IPS-NIHi7 (cell line): ENCODE measurements around the gene NPY2R.

Source experiments
- DNase-seq: peaks from one replicate; pipeline ENCODE4 v3.0.0; 2012; ENCODE audit warnings: mixed read lengths; ENCODE audit errors: extremely low spot score

NPY2R gene

GRCh38 chr4:155249016-155249566 lies 40.7 kb downstream of the NPY2R start:
- no peak for DNase-seq

GRCh38 chr4:155252327-155252726 lies 43.9 kb downstream of the NPY2R start:
- DNase-seq: no peak

- DNase-seq: no peak
Measured at GRCh38 chr4:155263480-155263879, 55.0 kb downstream of the NPY2R start.

GRCh38 chr4:155265113-155265512 lies 56.7 kb downstream of the NPY2R start:
- DNase-seq: no peak
